Colonic mucosa (tissue), 4 donors: ENCODE results near the gene SEPTIN2. TPM values are rescaled to one million over a fixed set of nuclear protein-coding genes. Genes with fewer than 3 reads are reported as not detected.

Experiments used
- DNase-seq: peaks from one replicate; pipeline ENCODE4 v3.0.0-alpha.2; 2020
- H3K27ac ChIP-seq: fragments of 200-600 bp; one replicate; pipeline ENCODE4 v1.8.0; 2021
- H3K27me3 ChIP-seq: fragments of 200-600 bp; one replicate; pipeline ENCODE4 v1.8.0; 2021
- H3K36me3 ChIP-seq: fragments of 200-600 bp; one replicate; pipeline ENCODE4 v1.8.0; 2021
- H3K4me1 ChIP-seq: fragments of 200-600 bp; one replicate; pipeline ENCODE4 v1.8.0; 2021; ENCODE audit warnings: mild to moderate bottlenecking
- H3K4me3 ChIP-seq: fragments of 200-600 bp; one replicate; pipeline ENCODE4 v1.8.0; 2021
- H3K9ac ChIP-seq, 2 donors: one replicate each; pipeline ENCODE4 v1.7.0; 2013; ENCODE audit warnings: control low read depth in 2 of 2, low read depth in 2 of 2, low read length in 2 of 2
- H3K9me3 ChIP-seq: fragments of 200-600 bp; one replicate; pipeline ENCODE4 v1.8.0; 2021
- CTCF ChIP-seq: fragments of 200-600 bp; IDR thresholded peaks from one replicate; pipeline ENCODE4 v1.8.0; 2022; ENCODE audit warnings: antibody characterized with exemption, mild to moderate bottlenecking
- intact Hi-C: fragments of 100-400 bp; cut with DNase I; formaldehyde crosslinking; loops from one replicate; pipeline ENCODE4 v1.14.1; 2022
- total RNA-seq, 2 donors: library from RNA; stranded (reverse); fragmentation: NEBNext Ultra II Directional in 1 of 2; extraction: Animal tissue kit (Norgen Biotek cat#: 25700) in 1 of 2; gene quantifications; one replicate each; pipeline ENCODE4 v1.2.1, GENCODE V29; 2021
- donor health status: healthy.
- donor health status: DM: no; HTN: no; CAD: no.
- donor health status: DM: no; HTN: no; CAD: no.

The SEPTIN2 gene
- total RNA-seq, 2 donors from 2014 or later = 196 to 244 TPM

- Histone ChIP-seq H3K9ac (peak overlapping the region in 1 of 2 donors; percentile 72), H3K9me3 (no peaks in the 10 kb centered on the region), H3K27ac (peak overlapping the region; percentile 60), H3K4me3 (no peak overlapping the region), H3K4me1 (no peaks in the 10 kb centered on the region), H3K36me3 (no peaks in the 10 kb centered on the region), H3K27me3 (no peaks in the 10 kb centered on the region)
- intact Hi-C loops = no loop called here
- no peak for TF ChIP-seq CTCF
- no peak for DNase-seq
Measured at GRCh38 chr2:241352227-241352626, 36.5 kb downstream of the SEPTIN2 start.

DNA sequence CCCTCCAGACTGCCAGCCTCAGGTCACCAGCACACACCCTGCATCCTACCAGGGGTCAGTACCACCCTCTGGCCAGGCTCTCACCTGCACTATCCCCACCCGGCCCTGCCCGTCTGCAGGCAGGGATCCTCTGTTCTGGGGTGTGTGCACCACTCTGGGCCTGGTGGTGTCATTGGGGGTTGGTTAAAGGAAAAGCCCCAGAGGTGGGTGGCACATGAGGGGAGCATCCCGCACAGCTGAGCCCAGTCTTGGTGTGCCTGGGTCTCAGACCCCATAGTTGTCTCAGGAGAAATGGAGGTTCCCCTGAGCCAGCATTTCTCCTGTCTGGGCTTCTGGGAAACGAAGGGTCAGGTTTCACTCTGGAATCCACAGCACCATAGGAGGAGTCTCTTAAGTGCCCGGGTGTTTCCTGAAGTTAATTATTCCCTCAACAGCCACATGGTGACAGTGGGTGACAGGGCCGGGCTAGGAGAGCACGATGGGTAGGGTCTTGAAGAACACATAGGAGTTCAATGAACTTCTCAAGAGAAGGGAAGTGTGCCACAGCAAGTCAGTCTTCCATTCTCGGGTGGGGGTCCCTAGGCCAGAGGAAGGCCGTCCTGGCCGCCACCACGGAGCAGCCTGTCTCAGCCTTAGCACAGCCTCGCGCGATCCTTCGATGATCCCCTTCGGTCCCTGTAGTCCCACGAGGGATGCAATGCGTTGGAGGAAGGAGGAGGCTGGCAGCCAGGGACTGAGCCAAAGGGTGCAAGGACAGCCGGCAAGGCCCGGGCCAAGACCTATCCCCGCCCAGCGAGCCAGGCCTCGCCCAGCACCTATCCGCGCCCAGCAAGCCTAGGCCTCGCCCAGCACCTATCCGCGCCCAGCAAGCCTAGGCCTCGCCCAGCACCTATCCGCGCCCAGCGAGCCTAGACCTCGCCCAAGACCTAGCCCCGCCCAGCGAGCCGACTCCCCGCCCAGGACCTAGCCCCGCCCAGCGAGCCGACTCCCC lies 39.2 kb downstream of the SEPTIN2 start:
- Histone ChIP-seq H3K4me1 (peaks cover 3% of the 10 kb centered on the region), H3K9me3 (no peaks in the 10 kb centered on the region), H3K4me3 (peak overlapping the region; percentile 23), H3K27me3 (no peaks in the 10 kb centered on the region), H3K36me3 (no peaks in the 10 kb centered on the region), H3K27ac (peak overlapping the region; percentile 83), H3K9ac (peak overlapping the region; percentile 56 to 81)
- TF ChIP-seq CTCF = no peak
- intact Hi-C loops = no loop called here
- DNase-seq = peak; percentile 92

- DNase-seq = peak; percentile 100
- TF ChIP-seq CTCF = no peak
- peaks cover 3% of the 10 kb centered on the region for H3K4me1 ChIP-seq
Measured at GRCh38 chr2:241355983-241356870, 40.5 kb downstream of the SEPTIN2 start, which contains the start of gene FARP2. Gene FARP2, plus strand, starts transcription at chr2:241356285. Its CDS starts 16,823 bp downstream, at chr2:241373108.

GRCh38 chr2:241356871-241357260 lies 41.1 kb downstream of the SEPTIN2 start:
- intact Hi-C loops = no loop called here
- no peak for DNase-seq
- Histone ChIP-seq H3K9me3 (no peaks in the 10 kb centered on the region), H3K36me3 (no peaks in the 10 kb centered on the region), H3K4me1 (peaks cover 3% of the 10 kb centered on the region), H3K9ac (peak overlapping the region; percentile 80 to 97), H3K27ac (peak overlapping the region; percentile 90), H3K4me3 (peak overlapping the region; percentile 92), H3K27me3 (no peaks in the 10 kb centered on the region)
- no peak for TF ChIP-seq CTCF

More at GRCh38 chr2:241355983-241356870, 40.5 kb downstream of the SEPTIN2 start, which contains the start of gene FARP2:
- no peaks in the 10 kb centered on the region for H3K9me3 ChIP-seq
- H3K9ac ChIP-seq = peak within 1 kb of the TSS; percentile 80 to 97
- H3K4me3 ChIP-seq = peak within 1 kb of the TSS; percentile 92
- no peaks in the 10 kb centered on the region for H3K27me3 ChIP-seq
- intact Hi-C loops = no loop called here
- H3K36me3 ChIP-seq = no peaks in the 10 kb centered on the region
- peak within 1 kb of the TSS; percentile 90 for H3K27ac ChIP-seq

DNA sequence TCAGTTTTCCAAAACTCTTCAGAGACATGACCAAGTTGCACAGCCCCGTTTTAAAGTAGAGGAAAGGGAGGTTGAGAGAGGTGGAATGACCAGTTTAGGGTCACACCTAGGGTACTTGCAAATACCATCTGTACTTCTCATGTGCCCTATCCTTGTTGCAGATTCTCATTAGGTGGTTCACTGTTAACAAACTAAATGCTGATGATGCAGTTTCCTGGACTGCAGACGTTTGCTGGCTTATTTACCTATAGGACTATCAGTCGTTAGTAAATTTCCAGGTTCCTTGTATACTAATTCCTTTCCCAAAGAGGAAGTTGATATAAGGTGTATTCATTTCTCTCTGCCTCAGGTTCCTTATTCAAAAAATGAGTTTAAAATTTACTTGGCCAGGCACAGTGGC lies 41.8 kb downstream of the SEPTIN2 start:
- peak overlapping the region; percentile 92 for H3K4me3 ChIP-seq
- peak overlapping the region; percentile 90 for H3K27ac ChIP-seq
- DNase-seq = no peak
- no peak for TF ChIP-seq CTCF
- no peaks in the 10 kb centered on the region for H3K9me3 ChIP-seq
- H3K27me3 ChIP-seq = no peaks in the 10 kb centered on the region
- H3K4me1 ChIP-seq = peaks cover 3% of the 10 kb centered on the region
- intact Hi-C loops = no loop called here
- H3K36me3 ChIP-seq = no peaks in the 10 kb centered on the region
- H3K9ac ChIP-seq = peak overlapping the region in 1 of 2 donors; percentile 97
